Glomerular visceral epithelial cell (primary cell): ENCODE measurements around the gene FZR1.

Experiments used
- DNase-seq: peaks from one replicate; pipeline ENCODE4 v3.0.0-alpha.2; 2016; ENCODE audit errors: extremely low spot score

FZR1 gene

GRCh38 chr19:3505598-3506383 is at the start of gene FZR1:
FZR1 (plus strand) TSS chr19:3506311; CDS start chr19:3522990, 16,679 bp downstream.
- DNase-seq, result peak; percentile 100

- DNase-seq, result no peak
Observed at GRCh38 chr19:3456925-3457527, 49.1 kb upstream of the FZR1 start.

- no peak for DNase-seq
Observed at GRCh38 chr19:3457528-3458228, 48.4 kb upstream of the FZR1 start.

- DNase-seq, result no peak
Observed at GRCh38 chr19:3458229-3459088, 47.7 kb upstream of the FZR1 start.

GRCh38 chr19:3459089-3459881 is 46.8 kb upstream of the FZR1 start:
- DNase-seq, result peak; percentile 86

GRCh38 chr19:3459965-3460582 is 46.0 kb upstream of the FZR1 start:
- no peak for DNase-seq

- DNase-seq, result no peak
Observed at GRCh38 chr19:3462991-3463713, 43.0 kb upstream of the FZR1 start.

GRCh38 chr19:3463714-3464586 is 42.2 kb upstream of the FZR1 start:
- DNase-seq, result no peak

GRCh38 chr19:3464587-3465235 is 41.4 kb upstream of the FZR1 start:
- DNase-seq, result no peak

- no peak for DNase-seq
Observed at GRCh38 chr19:3465552-3465951, 40.6 kb upstream of the FZR1 start.

GRCh38 chr19:3466635-3467034 is 39.5 kb upstream of the FZR1 start:
- DNase-seq, result no peak

GRCh38 chr19:3467437-3468198 is 38.5 kb upstream of the FZR1 start:
- DNase-seq, result no peak

- no peak for DNase-seq
Observed at GRCh38 chr19:3468211-3468610, 37.9 kb upstream of the FZR1 start.

GRCh38 chr19:3469638-3470499 is 36.2 kb upstream of the FZR1 start:
- no peak for DNase-seq

- no peak for DNase-seq
Observed at GRCh38 chr19:3470500-3471128, 35.5 kb upstream of the FZR1 start.

- no peak for DNase-seq
Observed at GRCh38 chr19:3471954-3472655, 34.0 kb upstream of the FZR1 start.
